Activated naive CD4-positive, alpha-beta T cell treated with anti-CD3 and anti-CD28 coated beads, Interleukin-2, amount 50 U/mL, for 24 hours (primary cell): ENCODE results near the gene GJA3.

ENCODE experiments used
- H3K27ac Mint-ChIP-seq: one replicate; pipeline ENCODE4 v1.8.0; 2021; ENCODE audit warnings: mild to moderate bottlenecking, mixed read lengths
- H3K27me3 Mint-ChIP-seq: one replicate; pipeline ENCODE4 v1.8.0; 2021; ENCODE audit warnings: mixed read lengths
- H3K36me3 Mint-ChIP-seq: one replicate; pipeline ENCODE4 v1.8.0; 2021; ENCODE audit warnings: mixed read lengths
- H3K4me1 Mint-ChIP-seq: one replicate; pipeline ENCODE4 v1.8.0; 2021; ENCODE audit warnings: mixed read lengths
- H3K4me3 Mint-ChIP-seq: one replicate; pipeline ENCODE4 v1.8.0; 2021; ENCODE audit warnings: mild to moderate bottlenecking, mixed read lengths
- H3K9me3 Mint-ChIP-seq: one replicate; pipeline ENCODE4 v1.8.0; 2021; ENCODE audit warnings: mixed read lengths

The GJA3 gene

DNA sequence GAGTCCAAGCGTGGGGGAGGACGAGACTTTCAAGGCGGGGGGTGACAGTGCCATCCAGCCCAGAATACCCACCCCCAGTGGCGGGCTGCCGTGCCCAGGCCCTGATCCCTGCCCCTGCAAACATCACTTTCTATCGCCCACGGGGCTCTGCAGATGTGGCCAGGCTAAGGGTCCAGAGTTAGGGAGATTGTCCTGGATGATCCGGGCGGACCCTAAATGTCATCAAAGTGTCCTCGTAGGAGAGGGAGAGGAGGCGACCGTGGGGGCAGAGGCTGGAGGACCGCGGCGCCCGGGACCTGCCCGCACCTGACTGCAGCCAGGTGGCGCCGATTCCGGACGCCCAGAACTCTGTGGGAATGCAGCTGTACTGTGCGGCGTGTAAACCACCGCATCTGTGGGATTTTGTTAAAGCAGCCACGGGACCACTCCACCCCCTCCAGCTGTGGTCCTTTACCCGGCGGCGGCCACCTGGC is 32.4 kb downstream of the GJA3 start:
- Mint-ChIP-seq H3K36me3 (no peaks in the 10 kb centered on the region), H3K9me3 (no peaks in the 10 kb centered on the region), H3K4me1 (no peaks in the 10 kb centered on the region), H3K27ac (no peak overlapping the region), H3K27me3 (peaks cover 14% of the 10 kb centered on the region), H3K4me3 (peak overlapping the region; percentile 52)

DNA sequence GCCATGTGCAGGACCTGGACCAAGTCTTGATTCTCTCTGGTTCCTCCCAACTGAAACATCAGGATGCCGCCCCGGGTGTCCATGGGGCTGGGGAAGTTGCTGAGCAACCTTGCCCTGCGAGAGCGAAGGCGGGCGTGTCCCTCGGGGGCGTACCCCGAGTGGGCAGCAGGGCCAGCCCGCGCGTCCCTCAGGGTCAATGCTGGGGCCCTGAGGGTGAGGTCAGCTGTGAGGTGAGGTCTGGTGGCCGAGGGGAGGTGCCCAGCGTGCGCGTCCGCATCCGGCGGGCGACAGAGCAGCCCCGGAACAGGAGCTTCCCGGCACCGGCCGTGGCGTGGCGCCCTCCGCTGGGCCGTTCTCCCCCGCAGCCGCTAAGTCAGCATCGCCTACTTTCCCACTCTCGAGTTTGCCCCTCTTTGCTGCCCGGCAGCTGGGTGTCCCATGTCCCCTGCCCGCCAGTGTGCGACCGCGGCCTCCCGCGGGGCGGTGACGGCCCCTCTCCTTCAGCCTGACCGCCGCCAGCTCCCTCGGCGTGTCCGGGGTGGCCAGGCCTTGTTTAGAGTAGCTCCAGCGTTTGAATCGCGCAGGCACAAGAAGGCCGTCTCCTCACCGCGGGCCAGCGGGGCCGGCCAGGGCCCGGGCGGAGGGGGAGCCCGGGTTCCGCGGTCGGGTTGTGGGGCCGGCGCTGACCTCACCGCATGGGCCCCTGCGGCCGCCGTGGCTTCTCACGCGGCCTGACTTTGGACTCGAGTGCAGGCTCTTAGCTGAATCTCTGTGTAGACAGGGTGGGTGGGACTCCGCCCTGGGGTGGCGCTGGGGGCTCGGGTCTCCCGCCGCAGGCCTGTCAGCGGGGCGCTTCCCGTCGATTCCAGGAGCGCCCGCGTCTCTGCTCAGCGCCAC is 33.0 kb downstream of the GJA3 start:
- Mint-ChIP-seq H3K27me3 (peaks cover 10% of the 10 kb centered on the region), H3K9me3 (no peaks in the 10 kb centered on the region), H3K36me3 (no peaks in the 10 kb centered on the region), H3K27ac (no peak overlapping the region), H3K4me3 (peak overlapping the region; percentile 61), H3K4me1 (no peaks in the 10 kb centered on the region)

DNA sequence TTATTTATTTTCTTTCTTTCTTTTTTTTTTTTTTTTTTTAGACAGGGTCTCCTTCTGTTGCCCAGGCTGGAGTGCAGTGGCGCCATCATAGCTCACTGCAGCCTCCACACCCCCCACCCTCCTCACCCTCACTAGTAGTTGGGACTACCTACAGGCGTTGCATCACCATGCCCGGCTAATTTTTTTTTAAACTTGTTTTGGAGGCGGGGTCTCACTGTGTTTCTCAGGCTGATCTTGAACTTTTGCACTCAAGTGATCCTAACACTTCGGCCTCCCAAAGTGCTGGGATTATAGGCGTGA is 33.6 kb downstream of the GJA3 start:
- no peak overlapping the region for H3K27ac Mint-ChIP-seq
- peaks cover 9% of the 10 kb centered on the region for H3K27me3 Mint-ChIP-seq

DNA sequence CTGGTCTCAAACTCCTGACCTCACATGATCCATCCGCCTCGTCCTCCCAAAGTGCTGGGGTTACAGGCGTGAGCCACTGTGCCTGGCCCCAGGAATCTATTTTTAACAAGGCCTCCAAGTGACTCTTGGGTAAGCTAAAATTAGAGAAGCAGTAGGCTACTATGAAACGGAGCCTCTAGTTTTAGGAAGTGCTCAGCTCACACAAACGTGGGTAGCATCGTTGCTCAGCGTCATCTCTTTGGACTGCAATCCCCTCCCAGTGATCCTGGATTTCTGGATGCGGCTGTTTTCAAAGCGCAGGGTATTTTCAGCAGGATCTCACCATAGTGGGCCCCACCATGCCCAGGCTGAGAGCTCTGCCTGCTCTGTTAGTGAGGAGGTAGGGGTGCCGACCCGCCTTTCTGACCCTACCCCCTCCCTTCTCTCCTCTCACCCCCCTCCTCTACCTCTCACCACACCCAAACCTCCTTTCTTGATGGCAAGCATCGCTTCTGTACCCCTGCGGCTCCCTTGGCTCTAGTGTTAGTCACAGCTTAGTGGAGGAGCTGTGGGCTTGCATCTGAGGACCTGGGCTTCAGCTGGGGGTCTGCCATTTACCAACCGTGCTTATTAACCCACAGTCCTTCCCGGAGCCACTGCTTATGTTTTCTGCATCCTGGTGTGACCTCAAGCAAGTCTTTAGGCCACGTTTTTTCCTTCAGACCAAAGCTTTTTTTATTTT is 34.2 kb downstream of the GJA3 start:
- no peaks in the 10 kb centered on the region for H3K9me3 Mint-ChIP-seq
- no peaks in the 10 kb centered on the region for H3K36me3 Mint-ChIP-seq
- no peak overlapping the region for H3K4me3 Mint-ChIP-seq
- H3K27ac Mint-ChIP-seq: no peak overlapping the region
- no peaks in the 10 kb centered on the region for H3K4me1 Mint-ChIP-seq
- H3K27me3 Mint-ChIP-seq: peaks cover 9% of the 10 kb centered on the region

More for the DNA sequence above, 33.6 kb downstream of the GJA3 start:
- no peaks in the 10 kb centered on the region for H3K4me1 Mint-ChIP-seq
- H3K9me3 Mint-ChIP-seq: no peaks in the 10 kb centered on the region
- H3K4me3 Mint-ChIP-seq: peak overlapping the region; percentile 61
- no peaks in the 10 kb centered on the region for H3K36me3 Mint-ChIP-seq

DNA sequence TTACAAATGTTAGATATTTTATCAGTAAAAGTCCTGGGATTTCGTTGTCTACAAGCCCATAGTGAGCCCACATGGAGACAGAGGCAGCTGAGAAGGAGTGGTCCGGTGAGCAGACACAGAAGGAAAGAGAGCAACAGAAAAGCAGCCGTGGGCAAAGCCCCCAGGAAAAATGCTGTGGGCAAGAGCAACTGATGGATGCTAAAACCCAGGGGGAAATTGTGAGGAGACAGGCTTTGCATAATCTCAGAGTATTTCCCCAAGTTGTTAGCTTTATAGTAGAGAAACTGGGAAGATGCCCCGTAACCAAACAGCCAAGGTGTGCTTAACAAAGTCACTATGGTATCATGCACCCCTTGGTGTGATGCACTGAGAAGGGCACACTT is 35.1 kb downstream of the GJA3 start:
- H3K36me3 Mint-ChIP-seq: no peaks in the 10 kb centered on the region
- no peak overlapping the region for H3K4me3 Mint-ChIP-seq
- peaks cover 4% of the 10 kb centered on the region for H3K4me1 Mint-ChIP-seq
- no peaks in the 10 kb centered on the region for H3K9me3 Mint-ChIP-seq
- no peak overlapping the region for H3K27ac Mint-ChIP-seq
- peaks cover 9% of the 10 kb centered on the region for H3K27me3 Mint-ChIP-seq

DNA sequence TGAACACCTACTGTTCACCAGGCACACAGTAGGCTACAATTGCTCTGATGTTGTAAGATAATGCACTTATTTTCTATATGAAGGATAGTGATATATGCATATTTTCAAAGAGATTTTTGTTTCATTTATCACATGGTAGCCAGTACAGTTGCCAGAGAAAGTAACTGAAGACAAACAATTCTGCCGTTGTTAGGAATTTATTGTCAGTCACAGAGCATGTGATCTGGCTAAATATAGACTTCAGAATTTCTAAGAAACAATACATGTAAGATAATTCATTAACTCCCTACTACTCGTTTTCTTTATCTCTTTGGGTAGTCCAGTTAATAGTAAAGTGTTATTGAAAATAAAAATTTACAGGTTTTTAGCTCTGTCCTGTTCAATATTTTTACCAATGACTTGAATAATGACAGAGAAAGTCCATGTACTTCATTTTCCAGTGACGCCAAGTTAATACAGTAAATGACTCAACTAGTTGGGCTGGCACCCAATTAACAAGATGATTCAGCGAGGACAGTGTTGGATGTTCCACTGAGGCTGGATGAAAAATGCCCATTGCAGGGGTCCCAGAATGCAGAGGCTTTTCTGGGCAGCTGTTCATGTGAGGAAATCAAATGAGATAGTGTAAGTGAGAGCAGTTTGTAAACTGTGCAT is 35.6 kb downstream of the GJA3 start:
- Mint-ChIP-seq H3K27me3 (peaks cover 9% of the 10 kb centered on the region), H3K36me3 (no peaks in the 10 kb centered on the region), H3K9me3 (no peaks in the 10 kb centered on the region), H3K4me3 (no peak overlapping the region), H3K4me1 (peaks cover 6% of the 10 kb centered on the region), H3K27ac (no peak overlapping the region)

DNA sequence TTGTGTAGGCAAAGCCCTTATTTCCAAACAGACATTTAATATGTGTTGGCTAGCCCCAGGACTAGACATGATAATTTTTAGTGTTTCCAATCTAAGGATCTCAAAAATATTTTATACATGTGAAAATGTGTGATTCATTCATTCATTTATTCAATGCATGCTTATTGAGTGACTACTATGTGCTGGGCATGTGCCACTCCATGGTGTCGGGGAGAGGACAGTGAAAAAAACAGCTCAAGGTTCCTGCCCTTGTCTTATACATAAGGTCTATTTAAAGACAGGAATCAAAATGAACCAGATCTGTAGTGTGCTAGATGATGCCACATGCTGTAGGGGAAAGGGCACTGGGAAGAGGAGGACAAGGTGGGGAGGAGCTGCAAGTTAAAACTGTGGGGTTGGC is 36.5 kb downstream of the GJA3 start:
- Mint-ChIP-seq H3K27me3 (peaks cover 9% of the 10 kb centered on the region), H3K4me1 (peaks cover 15% of the 10 kb centered on the region), H3K4me3 (no peak overlapping the region), H3K9me3 (no peaks in the 10 kb centered on the region), H3K36me3 (no peaks in the 10 kb centered on the region), H3K27ac (no peak overlapping the region)

DNA sequence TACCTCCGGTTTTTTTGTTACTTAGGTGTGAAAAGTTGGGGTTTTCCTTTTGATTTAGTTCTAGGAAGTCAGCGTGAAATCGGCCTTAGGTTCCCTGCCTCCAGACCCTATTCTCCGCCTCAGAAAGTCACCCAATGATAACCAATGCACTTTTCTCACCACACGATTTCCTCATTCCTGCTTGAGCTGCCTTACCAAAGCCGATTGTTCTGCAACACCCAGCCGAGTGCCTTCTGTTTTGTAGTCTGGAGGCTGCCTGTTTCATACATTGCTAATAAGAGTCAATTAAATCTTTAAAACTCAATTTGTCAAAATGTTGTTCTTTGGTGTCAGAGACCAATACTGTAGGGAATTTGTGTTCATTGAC is 39.7 kb downstream of the GJA3 start:
- Mint-ChIP-seq H3K27ac (no peak overlapping the region), H3K4me3 (peak overlapping the region; percentile 61), H3K36me3 (no peaks in the 10 kb centered on the region), H3K4me1 (peaks cover 19% of the 10 kb centered on the region), H3K27me3 (peaks cover 7% of the 10 kb centered on the region), H3K9me3 (no peaks in the 10 kb centered on the region)

DNA sequence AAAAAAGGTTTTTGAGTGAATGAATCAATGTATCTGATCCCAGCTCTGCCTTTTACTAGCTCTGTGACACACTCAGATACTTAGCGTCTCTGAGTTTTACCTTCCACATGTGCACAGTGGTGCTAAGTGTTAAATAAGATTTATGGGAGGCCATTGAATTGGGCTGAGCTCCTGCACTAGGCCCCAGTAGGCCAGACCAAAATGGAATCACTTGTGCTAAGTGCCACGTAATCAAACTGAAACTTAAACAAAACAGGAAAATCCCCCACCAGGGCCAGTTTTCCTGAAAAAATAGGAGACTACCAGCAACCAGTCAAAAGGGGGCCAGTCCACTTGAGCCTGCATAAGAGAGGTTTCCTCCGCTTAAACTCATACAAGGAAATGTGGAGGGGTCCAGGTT is 40.9 kb downstream of the GJA3 start:
- Mint-ChIP-seq H3K36me3 (no peaks in the 10 kb centered on the region), H3K4me3 (peak overlapping the region; percentile 87), H3K27me3 (peaks cover 4% of the 10 kb centered on the region), H3K27ac (no peak overlapping the region), H3K4me1 (peaks cover 19% of the 10 kb centered on the region), H3K9me3 (no peaks in the 10 kb centered on the region)

DNA sequence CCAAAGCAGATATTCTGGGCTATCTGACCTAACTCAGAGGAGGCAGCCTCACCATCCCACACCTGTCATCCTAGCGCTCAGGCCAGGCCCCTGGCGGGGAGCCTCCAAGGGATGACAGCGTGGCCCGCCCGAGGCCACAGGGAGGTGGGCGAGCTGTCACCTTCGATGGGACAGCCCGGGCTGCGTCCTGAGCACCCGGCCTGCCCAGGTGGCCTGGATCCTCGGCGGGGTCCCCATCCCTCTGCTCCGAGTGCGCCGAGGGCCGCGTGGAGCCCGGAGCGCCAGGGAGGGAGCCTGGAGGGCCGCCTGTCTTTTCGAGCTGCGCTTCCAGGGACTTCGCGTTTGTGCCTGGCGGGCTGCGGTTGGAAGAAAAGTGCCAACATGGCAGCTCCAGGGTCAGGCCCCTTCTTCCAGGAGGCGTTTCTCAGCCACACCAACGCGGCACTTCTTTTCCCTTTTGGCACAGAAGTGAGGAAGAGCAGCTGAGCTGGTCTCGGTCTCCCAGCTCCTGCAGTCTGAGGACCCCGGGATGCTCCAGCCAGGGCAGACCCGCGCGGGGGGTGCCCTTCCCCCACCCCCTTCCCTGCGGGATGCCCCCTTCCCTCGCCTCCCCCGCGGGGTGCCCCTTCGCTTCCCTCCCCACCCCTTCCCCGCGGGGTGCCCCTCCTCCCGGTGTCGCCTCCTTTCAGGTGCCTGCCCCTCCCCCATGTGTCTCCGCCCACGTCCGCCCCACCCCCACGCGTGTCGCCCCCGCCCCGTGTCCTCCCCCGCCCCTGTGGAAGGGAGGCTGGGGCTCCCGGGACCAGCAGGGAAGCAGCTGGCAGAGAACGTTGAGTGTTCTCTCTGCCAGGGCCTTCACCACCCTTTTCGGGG is 42.3 kb downstream of the GJA3 start:
- H3K9me3 Mint-ChIP-seq: no peaks in the 10 kb centered on the region
- peak overlapping the region; percentile 80 for H3K27ac Mint-ChIP-seq
- no peaks in the 10 kb centered on the region for H3K36me3 Mint-ChIP-seq
- H3K27me3 Mint-ChIP-seq: no peaks in the 10 kb centered on the region
- peak overlapping the region; percentile 87 for H3K4me3 Mint-ChIP-seq
- peaks cover 19% of the 10 kb centered on the region for H3K4me1 Mint-ChIP-seq

DNA sequence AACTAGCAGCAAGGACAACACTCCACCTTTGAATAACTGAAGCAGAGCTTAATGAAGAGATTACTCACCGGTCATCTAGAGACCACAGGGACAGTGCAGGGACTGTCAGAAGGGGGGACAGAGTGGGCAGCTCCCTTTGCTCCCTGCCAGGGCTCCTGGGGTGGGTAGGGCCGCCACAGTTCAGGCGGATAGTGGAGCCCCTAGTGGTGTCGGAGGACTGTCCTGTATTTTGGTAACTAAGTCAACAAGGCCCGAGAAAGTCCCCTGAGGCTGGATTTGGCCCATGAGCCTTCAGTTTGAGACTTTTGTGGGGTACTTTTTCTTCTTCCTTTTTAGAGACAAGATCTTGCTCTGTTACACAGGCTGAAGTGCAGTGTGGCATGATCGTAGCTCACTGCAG is 44.6 kb downstream of the GJA3 start:
- no peak overlapping the region for H3K4me3 Mint-ChIP-seq
- H3K27ac Mint-ChIP-seq: no peak overlapping the region
- H3K9me3 Mint-ChIP-seq: no peaks in the 10 kb centered on the region
- H3K27me3 Mint-ChIP-seq: no peaks in the 10 kb centered on the region
- no peaks in the 10 kb centered on the region for H3K36me3 Mint-ChIP-seq
- peaks cover 18% of the 10 kb centered on the region for H3K4me1 Mint-ChIP-seq

DNA sequence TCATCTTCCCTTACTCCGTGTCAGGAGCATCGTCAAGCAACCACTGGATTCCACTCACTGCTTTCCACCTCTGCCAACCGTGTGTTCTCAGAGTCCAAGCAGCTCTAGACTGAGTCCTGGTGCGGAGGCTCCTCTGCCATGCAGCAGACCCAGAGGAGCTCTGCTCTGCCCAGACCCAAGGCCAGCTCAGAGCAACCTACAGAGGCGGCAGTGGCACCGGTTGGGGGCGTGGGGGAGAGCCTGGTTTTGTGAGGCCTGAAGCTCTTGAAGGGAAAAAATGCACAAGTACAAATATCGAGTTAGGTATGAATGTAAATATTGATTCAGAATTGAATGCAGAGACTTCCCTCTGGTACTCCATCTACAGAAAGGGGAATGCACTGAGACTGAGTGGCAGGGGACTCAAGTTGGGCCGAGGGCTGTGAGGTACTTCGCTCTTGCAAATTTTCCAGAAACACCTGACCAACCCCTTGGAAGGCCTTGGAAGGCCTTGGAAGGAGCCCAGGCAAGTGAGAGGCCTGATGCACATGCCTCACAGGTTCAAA is 46.7 kb downstream of the GJA3 start:
- Mint-ChIP-seq H3K27ac (no peak overlapping the region), H3K27me3 (no peaks in the 10 kb centered on the region), H3K4me1 (peaks cover 2% of the 10 kb centered on the region), H3K36me3 (no peaks in the 10 kb centered on the region), H3K9me3 (no peaks in the 10 kb centered on the region), H3K4me3 (no peak overlapping the region)

DNA sequence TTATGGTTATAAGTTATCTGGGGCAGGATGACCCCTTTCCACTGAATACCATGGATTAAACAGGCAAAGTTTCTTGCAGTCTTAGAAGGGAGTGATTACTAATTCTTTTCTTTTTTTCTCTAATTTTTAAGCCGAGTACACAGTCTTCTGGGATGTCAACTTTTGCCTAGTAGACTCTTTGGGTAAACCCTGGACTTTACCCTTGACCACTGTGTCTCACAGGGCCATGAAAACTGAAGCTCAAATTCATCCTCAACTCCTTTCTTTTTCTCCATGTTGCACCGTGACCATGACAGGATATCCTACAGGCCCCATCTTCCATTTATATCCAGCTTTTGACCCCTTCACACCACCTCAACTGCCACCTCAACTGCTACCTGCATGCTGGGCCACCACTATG is 51.8 kb downstream of the GJA3 start:
- H3K27ac Mint-ChIP-seq: no peak overlapping the region
- no peaks in the 10 kb centered on the region for H3K9me3 Mint-ChIP-seq
- H3K27me3 Mint-ChIP-seq: peaks cover 16% of the 10 kb centered on the region
- no peak overlapping the region for H3K4me3 Mint-ChIP-seq
- no peaks in the 10 kb centered on the region for H3K36me3 Mint-ChIP-seq
- no peaks in the 10 kb centered on the region for H3K4me1 Mint-ChIP-seq

DNA sequence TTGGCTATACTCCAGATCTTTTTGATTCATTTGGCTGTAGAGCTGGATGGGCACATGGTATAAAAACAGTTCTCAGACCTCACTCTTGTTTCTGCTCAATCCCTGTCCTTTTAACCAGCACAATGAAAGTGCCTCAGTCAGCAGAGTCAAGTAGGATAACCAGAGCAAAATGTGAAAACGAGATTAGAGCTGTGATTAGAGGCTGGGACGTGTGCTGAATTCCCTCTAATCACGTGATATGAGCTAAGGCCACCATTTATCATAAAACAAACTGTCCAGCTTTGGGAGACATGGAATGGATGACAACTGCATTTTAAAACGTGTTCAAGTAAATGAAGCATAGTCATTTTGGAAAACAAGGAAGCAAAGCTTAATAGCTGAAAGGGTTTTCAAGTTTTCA is 54.1 kb downstream of the GJA3 start:
- no peaks in the 10 kb centered on the region for H3K4me1 Mint-ChIP-seq
- H3K9me3 Mint-ChIP-seq: no peaks in the 10 kb centered on the region
- H3K4me3 Mint-ChIP-seq: no peak overlapping the region
- H3K27me3 Mint-ChIP-seq: peaks cover 25% of the 10 kb centered on the region
- no peaks in the 10 kb centered on the region for H3K36me3 Mint-ChIP-seq
- H3K27ac Mint-ChIP-seq: no peak overlapping the region

DNA sequence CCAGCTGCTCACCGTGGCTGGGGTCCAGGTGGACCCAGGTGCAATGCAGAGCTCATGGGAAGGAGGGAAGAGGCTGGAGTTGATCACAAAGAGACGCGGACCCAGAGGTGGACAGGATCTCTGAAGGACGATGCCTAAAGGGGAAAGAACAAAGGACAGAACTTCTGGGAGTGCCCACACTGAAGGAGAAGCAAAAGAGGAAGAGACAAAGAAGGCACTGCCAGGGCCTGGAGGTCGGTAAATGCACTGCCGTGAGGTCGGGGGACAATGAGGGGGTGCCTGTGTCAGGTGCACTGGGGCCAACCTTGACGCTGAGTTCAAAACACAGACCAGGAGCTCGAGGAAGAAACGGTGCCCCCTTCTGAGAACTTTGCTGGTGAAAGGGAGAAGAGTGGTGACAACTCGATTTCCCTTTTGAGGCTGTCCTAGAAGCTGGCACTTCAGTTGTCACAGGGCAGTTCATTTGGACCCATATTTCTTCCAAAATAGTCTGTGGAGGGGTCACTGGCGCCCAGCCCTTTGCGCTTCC is 55.6 kb downstream of the GJA3 start:
- H3K4me3 Mint-ChIP-seq: no peak overlapping the region
- H3K9me3 Mint-ChIP-seq: no peaks in the 10 kb centered on the region
- no peaks in the 10 kb centered on the region for H3K4me1 Mint-ChIP-seq
- H3K27ac Mint-ChIP-seq: no peak overlapping the region
- H3K27me3 Mint-ChIP-seq: peaks cover 33% of the 10 kb centered on the region
- H3K36me3 Mint-ChIP-seq: no peaks in the 10 kb centered on the region
